H9 (cell line): ENCODE data around the gene DPP6. TPM values are rescaled to one million over a fixed set of nuclear protein-coding genes. Genes with fewer than 3 reads are reported as not detected.

Experiments
- DNase-seq: peaks from one replicate; pipeline ENCODE4 v3.0.0-alpha.2; 2017
- H2AFZ ChIP-seq: one replicate; pipeline ENCODE4 v1.6.1; 2013; ENCODE audit warnings: mild to moderate bottlenecking, low read length, control low read depth, moderate library complexity
- H2AK5ac ChIP-seq: 2 replicates; pipeline ENCODE4 v1.6.1; 2013; ENCODE audit warnings: low read length, control low read depth, mixed read lengths; ENCODE audit not compliant: insufficient read length
- H2BK120ac ChIP-seq: one replicate; pipeline ENCODE4 v1.6.1; 2013; ENCODE audit warnings: low read depth, mild to moderate bottlenecking, low read length, control low read depth, inconsistent platforms; ENCODE audit not compliant: poor library complexity, severe bottlenecking
- H2BK12ac ChIP-seq: 2 replicates; pipeline ENCODE4 v1.6.1; 2013; ENCODE audit warnings: low read length, control low read depth, mixed read lengths, low read depth; ENCODE audit not compliant: insufficient read length
- H2BK15ac ChIP-seq: 2 replicates; pipeline ENCODE4 v1.6.1; 2013; ENCODE audit warnings: low read depth, low read length, control low read depth
- H2BK20ac ChIP-seq: one replicate; pipeline ENCODE4 v1.6.1; 2013; ENCODE audit warnings: low read depth, mild to moderate bottlenecking, low read length, control low read depth, inconsistent platforms; ENCODE audit not compliant: poor library complexity, severe bottlenecking
- H2BK5ac ChIP-seq: 2 replicates; pipeline ENCODE4 v1.6.1; 2013; ENCODE audit warnings: low read length, control low read depth, mixed read lengths; ENCODE audit not compliant: insufficient read length
- H3K14ac ChIP-seq: 2 replicates; pipeline ENCODE4 v1.6.1; 2013; ENCODE audit warnings: low read length, control low read depth; ENCODE audit not compliant: insufficient read depth
- H3K18ac ChIP-seq: 2 replicates; pipeline ENCODE4 v1.6.1; 2013; ENCODE audit warnings: low read depth, mild to moderate bottlenecking, mixed read lengths, low read length, control low read depth; ENCODE audit not compliant: insufficient read length
- H3K23ac ChIP-seq: 2 replicates; pipeline ENCODE4 v1.6.1; 2013; ENCODE audit warnings: low read length, control low read depth, mixed read lengths, low read depth; ENCODE audit not compliant: insufficient read length
- H3K23me2 ChIP-seq: 2 replicates; pipeline ENCODE4 v1.6.1; 2013; ENCODE audit warnings: low read depth, mild to moderate bottlenecking, mixed read lengths, low read length, control low read depth; ENCODE audit not compliant: insufficient read length, poor library complexity, severe bottlenecking
- H3K27ac ChIP-seq: 2 replicates; pipeline ENCODE4 v1.5.1; 2013; ENCODE audit warnings: low read length, control low read depth, mixed read lengths, low read depth; ENCODE audit not compliant: insufficient read length
- H3K27me3 ChIP-seq: 2 replicates; pipeline ENCODE4 v1.6.1; 2013; ENCODE audit warnings: low read length, control low read depth, inconsistent platforms; ENCODE audit not compliant: insufficient read depth
- H3K4ac ChIP-seq: 2 replicates; pipeline ENCODE4 v1.6.1; 2013; ENCODE audit warnings: low read depth, mild to moderate bottlenecking, control low read depth, inconsistent platforms, low read length, moderate library complexity
- H3K4me1 ChIP-seq: 2 replicates; pipeline ENCODE4 v1.6.1; 2013; ENCODE audit warnings: low read length, control low read depth, inconsistent platforms; ENCODE audit not compliant: insufficient read depth
- H3K4me2 ChIP-seq: 2 replicates; pipeline ENCODE4 v1.6.1; 2013; ENCODE audit warnings: low read length, control low read depth, mixed read lengths; ENCODE audit not compliant: insufficient read length, insufficient read depth
- H3K56ac ChIP-seq: 2 replicates; pipeline ENCODE4 v1.6.1; 2013; ENCODE audit warnings: low read depth, mild to moderate bottlenecking, mixed read lengths, low read length, control low read depth; ENCODE audit not compliant: insufficient read length
- H3K79me1 ChIP-seq: 2 replicates; pipeline ENCODE4 v1.6.1; 2013; ENCODE audit warnings: low read depth, mild to moderate bottlenecking, moderate library complexity, low read length, control low read depth, inconsistent platforms; ENCODE audit not compliant: insufficient read depth, poor library complexity, severe bottlenecking
- H3K79me2 ChIP-seq: 2 replicates; pipeline ENCODE4 v1.6.1; 2013; ENCODE audit warnings: low read length, control low read depth, inconsistent platforms; ENCODE audit not compliant: insufficient read depth
- H3K9ac ChIP-seq: 2 replicates; pipeline ENCODE4 v1.6.1; 2013; ENCODE audit warnings: low read length, control low read depth, mixed read lengths; ENCODE audit not compliant: insufficient read length; ENCODE audit errors: extremely low read depth
- H3K9me3 ChIP-seq: one replicate; pipeline ENCODE4 v1.6.1; 2013; ENCODE audit warnings: low read depth, low read length, inconsistent platforms; ENCODE audit not compliant: control insufficient read depth
- H3T11ph ChIP-seq: one replicate; pipeline ENCODE4 v1.6.1; 2013; ENCODE audit warnings: mild to moderate bottlenecking, low read length, control low read depth, inconsistent platforms
- H4K20me1 ChIP-seq: one replicate; pipeline ENCODE4 v1.6.1; 2013; ENCODE audit not compliant: control insufficient read depth, insufficient read length, insufficient read depth
- H4K5ac ChIP-seq: 2 replicates; pipeline ENCODE4 v1.6.1; 2013; ENCODE audit warnings: low read depth, mild to moderate bottlenecking, mixed read lengths, low read length, control low read depth; ENCODE audit not compliant: insufficient read length
- H4K8ac ChIP-seq: replicated peaks from 2 replicates; pipeline ENCODE4 v1.6.1; 2013; ENCODE audit warnings: low read length, control low read depth, mixed read lengths, low read depth; ENCODE audit not compliant: insufficient read length
- H4K91ac ChIP-seq: 2 replicates; pipeline ENCODE4 v1.6.1; 2013; ENCODE audit warnings: low read depth, mild to moderate bottlenecking, moderate library complexity, mixed read lengths, low read length, control low read depth; ENCODE audit not compliant: insufficient read length
- H3K27ac Mint-ChIP-seq, 3 experiments: 2 replicates in 2 of 3; 3 replicates in 1 of 3; pipeline ENCODE4 v1.8.0; 2020 to 2021; ENCODE audit warnings: mixed read lengths in 3 of 3, mild to moderate bottlenecking in 1 of 3, moderate library complexity in 1 of 3
- H3K27me3 Mint-ChIP-seq: 2 replicates; pipeline ENCODE4 v1.8.0; 2021; ENCODE audit warnings: low read depth, mild to moderate bottlenecking, moderate library complexity, mixed read lengths
- H3K36me3 Mint-ChIP-seq, 3 experiments: 2 replicates in 2 of 3; 3 replicates in 1 of 3; pipeline ENCODE4 v1.8.0; 2020 to 2021; ENCODE audit warnings: low read depth in 3 of 3, mixed read lengths in 3 of 3; ENCODE audit not compliant: insufficient read depth in 1 of 3
- H3K4me1 Mint-ChIP-seq, 2 experiments: 2 replicates each; pipeline ENCODE4 v1.8.0; 2020; ENCODE audit warnings: mixed read lengths in 2 of 2
- H3K4me3 Mint-ChIP-seq, 2 experiments: 2 replicates in 1 of 2; 3 replicates in 1 of 2; pipeline ENCODE4 v1.8.0; 2020 to 2021; ENCODE audit warnings: mild to moderate bottlenecking in 2 of 2, mixed read lengths in 2 of 2, moderate library complexity in 1 of 2
- H3K9me3 Mint-ChIP-seq, 2 experiments: 2 replicates in 1 of 2; 3 replicates in 1 of 2; pipeline ENCODE4 v1.8.0; 2020; ENCODE audit warnings: mild to moderate bottlenecking in 2 of 2, mixed read lengths in 2 of 2, moderate library complexity in 1 of 2
- WGBS: extraction: QIAGEN DNeasy Blood & Tissue Kit; methylation state at CpG from one replicate; pipeline ENCODE4 v1.1.7; 2013; ENCODE audit warnings: missing lambda C conversion rate, low lambda C conversion rate, mixed read lengths; ENCODE audit not compliant: insufficient read length; ENCODE audit errors: extremely low coverage; 5-methylcytosine and 5-hydroxymethylcytosine counted together
- total RNA-seq: library from RNA; stranded (reverse); gene quantifications from 2 replicates; pipeline ENCODE4 v1.2.1, GENCODE V29; 2021
- TF ChIP-seq, protein P1 (sequence below): fragments of 200-600 bp; sonication (generic); conservative IDR thresholded peaks from 3 replicates; pipeline ENCODE4 v1.8.0; 2021; ENCODE audit warnings: antibody characterized with exemption, mild to moderate bottlenecking

Gene DPP6
- total RNA-seq, 1 experiment from 2014 or later = 4.5 TPM

- no peak overlapping the region for H2BK120ac ChIP-seq
- no peak overlapping the region for H3K4ac ChIP-seq
- no peaks in the 10 kb centered on the region for H3K9me3 ChIP-seq
- no peak overlapping the region for H2BK5ac ChIP-seq
- no peaks in the 10 kb centered on the region for H3K27me3 ChIP-seq
- no peak overlapping the region for H4K91ac ChIP-seq
- DNase-seq = no peak
- no peaks in the 10 kb centered on the region; a peak in 1 of 7 replicates for H3K36me3 Mint-ChIP-seq
- no peak overlapping the region for H3K56ac ChIP-seq
- no peak overlapping the region for H4K8ac ChIP-seq
- no peak overlapping the region for H3K23ac ChIP-seq
- H3K4me1 ChIP-seq = no peaks in the 10 kb centered on the region; the same call in 1 of the 2 replicates
- no peak overlapping the region for H3K4me3 Mint-ChIP-seq
- no peak overlapping the region for H3K4me2 ChIP-seq
- H4K5ac ChIP-seq = no peak overlapping the region
- H3K4me1 Mint-ChIP-seq = peaks cover 29 to 37% of the 10 kb centered on the region in 2 experiments
- H3K27me3 Mint-ChIP-seq = peaks cover 14% of the 10 kb centered on the region
- H4K20me1 ChIP-seq = no peaks in the 10 kb centered on the region
- H3K9ac ChIP-seq = no peak overlapping the region
- no peak overlapping the region for H2BK12ac ChIP-seq
- no peak overlapping the region for H2BK20ac ChIP-seq
- no peak overlapping the region for H2AFZ ChIP-seq
- H2BK15ac ChIP-seq = no peak overlapping the region
- H3K9me3 Mint-ChIP-seq = no peaks in the 10 kb centered on the region; a peak in 3 of 5 replicates
- no peak overlapping the region for H3K14ac ChIP-seq
- TF ChIP-seq, protein P1, sequence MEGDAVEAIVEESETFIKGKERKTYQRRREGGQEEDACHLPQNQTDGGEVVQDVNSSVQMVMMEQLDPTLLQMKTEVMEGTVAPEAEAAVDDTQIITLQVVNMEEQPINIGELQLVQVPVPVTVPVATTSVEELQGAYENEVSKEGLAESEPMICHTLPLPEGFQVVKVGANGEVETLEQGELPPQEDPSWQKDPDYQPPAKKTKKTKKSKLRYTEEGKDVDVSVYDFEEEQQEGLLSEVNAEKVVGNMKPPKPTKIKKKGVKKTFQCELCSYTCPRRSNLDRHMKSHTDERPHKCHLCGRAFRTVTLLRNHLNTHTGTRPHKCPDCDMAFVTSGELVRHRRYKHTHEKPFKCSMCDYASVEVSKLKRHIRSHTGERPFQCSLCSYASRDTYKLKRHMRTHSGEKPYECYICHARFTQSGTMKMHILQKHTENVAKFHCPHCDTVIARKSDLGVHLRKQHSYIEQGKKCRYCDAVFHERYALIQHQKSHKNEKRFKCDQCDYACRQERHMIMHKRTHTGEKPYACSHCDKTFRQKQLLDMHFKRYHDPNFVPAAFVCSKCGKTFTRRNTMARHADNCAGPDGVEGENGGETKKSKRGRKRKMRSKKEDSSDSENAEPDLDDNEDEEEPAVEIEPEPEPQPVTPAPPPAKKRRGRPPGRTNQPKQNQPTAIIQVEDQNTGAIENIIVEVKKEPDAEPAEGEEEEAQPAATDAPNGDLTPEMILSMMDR = no peak
- no CpG with 5 or more reads among the region's 18 CpGs for WGBS
- H3K18ac ChIP-seq = no peak overlapping the region
- H3K23me2 ChIP-seq = no peaks in the 10 kb centered on the region
- H2AK5ac ChIP-seq = no peak overlapping the region
- no peak overlapping the region for H3T11ph ChIP-seq
- H3K27ac Mint-ChIP-seq = no peak overlapping the region
- H3K79me2 ChIP-seq = no peaks in the 10 kb centered on the region
- no peaks in the 10 kb centered on the region for H3K79me1 ChIP-seq
- H3K27ac ChIP-seq = no peak overlapping the region
Measured at GRCh38 chr7:154872811-154873499, 820.8 kb downstream of the DPP6 start.
